Measurements from ENCODE around the gene SMIM45.

Gene SMIM45

DNA sequence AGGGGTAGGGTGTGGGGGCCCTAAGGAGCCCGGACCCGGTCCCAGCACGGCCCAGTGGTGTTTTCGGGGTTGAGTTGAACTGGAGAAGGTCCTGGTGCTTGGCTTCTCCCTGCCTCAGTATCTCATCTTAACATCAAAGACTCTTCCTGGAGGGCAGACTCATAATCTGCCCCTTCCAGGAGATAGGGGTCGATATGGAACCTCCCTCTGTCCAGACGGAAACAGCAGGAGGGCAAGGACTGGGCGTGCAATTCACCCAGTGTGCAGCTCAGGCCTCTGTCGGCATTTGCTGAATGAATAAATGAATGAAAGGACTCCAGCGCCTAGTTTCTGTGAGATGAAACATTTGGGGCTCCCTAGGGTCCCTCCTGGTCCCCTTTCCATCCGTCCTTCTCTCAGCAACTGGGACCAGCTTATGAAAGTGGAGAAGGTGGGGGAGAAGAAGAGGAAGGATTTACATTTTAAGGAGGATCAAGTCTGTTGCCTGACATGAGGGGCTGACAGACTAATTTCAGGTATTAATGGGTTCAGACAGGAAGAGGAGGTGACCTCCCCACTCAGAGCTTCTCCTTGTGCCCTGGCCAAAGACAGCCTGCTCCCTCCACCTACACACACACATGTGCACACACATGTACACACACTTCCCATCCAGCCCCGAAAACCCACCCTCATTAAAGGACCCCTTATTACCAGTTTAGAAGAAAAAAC is 36.0 kb upstream of the SMIM45 start:
- no peak for DNase-seq (ENCODE audit: low read depth)

DNA sequence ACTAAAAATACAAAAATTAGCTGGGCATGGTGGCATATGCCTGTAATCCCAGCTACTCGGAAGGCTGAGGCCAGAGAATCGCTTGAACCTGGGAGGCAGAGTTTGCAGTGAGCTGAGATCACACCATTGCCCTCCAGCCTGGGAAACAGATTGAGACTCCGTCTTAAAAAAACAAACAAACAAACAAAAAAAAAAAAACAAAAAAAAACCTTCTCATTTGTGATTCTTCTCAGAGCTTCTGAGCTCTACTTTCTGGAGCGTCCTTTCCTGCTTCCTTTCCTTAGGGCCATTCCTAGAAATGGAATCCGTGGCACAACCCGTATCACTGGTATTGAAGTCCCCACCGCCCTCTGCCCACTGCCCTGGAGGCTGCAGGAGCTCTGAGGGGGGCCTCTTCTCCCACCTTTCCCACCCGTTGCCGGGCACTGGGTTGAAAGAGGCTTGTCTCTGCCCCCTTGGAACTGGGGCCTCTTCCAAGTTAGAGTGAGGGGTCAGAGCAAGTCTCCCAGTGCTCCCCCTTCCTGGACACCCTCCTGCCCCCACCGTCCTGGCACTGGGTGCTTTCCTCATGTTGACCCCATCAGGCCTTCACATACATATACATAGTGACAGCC is 35.1 kb upstream of the SMIM45 start:
- no peak for DNase-seq (ENCODE audit: low read depth)

DNA sequence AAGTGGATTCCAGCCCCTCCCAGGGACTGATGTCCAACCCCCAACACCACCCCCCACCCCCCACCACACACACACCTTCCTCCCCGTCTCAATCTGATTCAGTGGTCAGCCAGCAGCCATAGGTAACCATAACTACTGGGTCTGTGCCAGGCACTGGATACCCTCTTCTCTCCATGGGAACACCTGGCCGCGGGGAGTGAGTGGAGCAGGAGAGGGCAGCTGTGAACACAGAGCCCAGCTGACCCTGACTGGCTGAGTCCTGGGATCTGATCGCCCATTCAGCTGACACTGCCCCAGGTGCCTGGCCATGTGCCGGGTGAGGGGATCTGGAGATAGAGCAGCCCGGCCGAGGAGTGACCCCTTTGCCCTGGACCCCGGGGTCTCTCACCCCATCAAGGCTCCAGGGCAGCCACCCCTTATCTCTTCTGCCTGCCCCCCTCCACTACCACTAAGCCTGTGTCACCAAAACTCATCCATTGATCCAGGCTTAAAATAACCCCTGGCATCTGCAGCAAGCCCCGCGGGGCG is 34.5 kb upstream of the SMIM45 start:
- no peak for DNase-seq (ENCODE audit: low read depth)

DNA sequence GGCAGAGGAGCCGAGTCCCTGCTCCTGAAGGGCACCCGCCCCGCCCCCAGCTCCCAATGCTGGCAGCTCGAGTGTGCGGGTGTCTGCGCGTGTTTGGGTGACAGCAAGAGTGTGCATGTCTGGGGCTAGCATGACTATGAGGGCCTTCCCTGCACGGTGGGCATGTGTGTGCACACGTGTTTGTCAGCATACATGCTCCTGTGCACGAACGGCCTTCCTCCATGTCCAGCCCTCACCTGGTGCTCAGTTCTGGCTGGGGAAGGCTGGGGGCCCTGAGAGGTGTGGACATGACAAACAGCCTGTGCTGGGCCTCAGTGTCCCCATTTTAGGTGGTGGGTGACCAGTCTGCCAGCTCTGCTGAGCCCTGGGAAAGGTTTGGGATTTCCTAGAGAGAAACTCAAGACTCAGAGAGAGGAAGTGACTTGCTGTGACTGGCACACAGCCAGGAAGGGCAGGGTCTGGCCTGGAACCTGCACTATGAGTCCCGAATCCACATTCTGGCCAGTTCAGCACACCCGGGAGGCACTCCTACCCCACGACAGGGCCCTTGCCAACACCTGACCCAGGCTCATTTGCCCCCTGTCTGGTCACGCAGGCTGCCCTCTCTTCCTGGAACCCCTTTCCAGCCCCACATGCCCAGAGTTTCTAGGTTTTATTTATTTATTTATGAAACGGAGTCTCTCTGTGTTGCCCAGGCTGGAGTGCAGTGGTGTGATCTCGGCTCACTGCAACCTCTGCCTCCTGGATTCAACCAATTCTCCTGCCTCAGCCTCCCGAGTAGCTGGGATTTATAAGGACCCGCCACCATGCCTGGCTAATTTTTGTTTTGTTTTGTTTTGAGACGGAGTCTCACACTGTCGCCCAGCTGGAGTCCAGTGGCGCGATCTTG is 33.8 kb upstream of the SMIM45 start:
- DNase-seq (ENCODE audit: low read depth) = peak; percentile 11

DNA sequence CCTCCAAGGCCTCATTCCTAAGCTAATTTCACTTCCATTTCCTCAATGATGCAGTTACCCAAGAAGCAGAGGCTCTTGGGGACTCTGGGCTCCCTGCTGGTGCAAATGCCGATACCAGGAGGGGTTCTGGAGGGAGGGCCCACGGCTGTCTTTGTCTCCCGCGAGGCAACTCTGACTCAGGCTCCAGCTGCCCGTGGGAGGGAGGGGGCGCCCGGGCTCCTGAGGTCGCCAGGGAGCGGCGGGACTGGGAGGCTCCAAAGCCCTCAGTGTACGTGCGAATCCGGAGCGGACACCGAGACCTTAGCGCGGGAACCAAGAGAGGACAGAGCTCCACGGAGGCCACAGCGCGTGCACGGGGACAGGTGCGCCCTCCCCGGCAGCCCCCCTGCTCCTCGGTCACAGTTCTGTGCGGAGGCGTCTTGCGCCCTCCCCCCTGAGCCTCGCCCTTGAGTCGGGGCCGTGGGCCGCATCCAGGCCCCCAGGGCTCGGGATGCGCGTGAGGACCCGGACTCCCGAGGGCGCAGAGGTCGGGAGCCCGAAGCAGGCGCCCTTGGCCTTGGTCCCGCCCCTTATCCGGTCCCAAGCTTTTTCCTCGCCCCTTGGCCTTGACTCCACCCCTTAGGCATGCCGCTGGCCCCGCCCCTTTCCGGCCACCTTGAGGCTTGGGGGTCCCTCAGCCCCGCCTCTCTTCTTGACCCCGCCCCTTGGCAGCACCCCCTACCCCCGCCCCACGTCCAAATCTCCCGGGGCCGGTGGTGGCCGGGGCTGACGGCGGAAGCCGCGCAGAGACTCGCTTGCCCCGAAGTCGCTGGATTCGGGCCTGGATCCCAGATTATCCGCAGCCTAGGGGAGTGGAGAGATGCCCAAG is 32.4 kb upstream of the SMIM45 start:
- DNase-seq (ENCODE audit: low read depth) = no peak

DNA sequence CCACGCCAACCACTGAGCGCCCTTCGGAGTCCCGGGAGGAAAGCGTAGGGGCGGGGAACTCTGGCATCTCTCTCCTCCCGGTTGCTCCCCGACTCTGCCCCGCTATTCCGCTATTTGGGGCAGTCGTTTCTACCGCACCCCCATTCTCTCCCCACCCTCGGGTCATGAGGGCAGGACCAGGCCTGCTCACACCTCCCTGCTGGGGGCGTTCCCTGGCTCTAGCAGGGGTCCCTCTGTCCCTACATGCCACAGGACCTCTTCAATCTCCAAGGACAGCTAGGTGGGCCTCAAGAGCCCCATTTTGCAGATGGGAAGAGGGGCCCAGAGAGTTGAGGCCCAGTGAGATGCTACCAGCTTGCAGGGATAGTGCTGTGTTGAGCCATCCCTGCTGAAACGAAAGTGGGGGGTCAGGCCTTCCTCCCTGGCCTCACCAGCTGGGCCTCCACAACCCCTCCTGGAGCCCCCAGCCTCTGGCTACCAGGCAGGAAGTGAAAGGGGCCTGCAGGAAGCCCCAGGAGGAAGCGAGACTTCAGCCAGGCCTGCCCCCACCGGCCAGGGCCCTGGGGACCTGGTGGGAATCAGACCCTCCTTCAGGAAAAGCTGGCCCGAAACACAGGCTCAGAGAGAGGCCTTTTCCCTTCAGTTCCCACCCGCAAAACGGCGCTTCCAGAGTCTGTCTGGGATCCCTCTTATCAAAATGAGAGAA is 31.5 kb upstream of the SMIM45 start:
- no peak for DNase-seq (ENCODE audit: low read depth)

DNA sequence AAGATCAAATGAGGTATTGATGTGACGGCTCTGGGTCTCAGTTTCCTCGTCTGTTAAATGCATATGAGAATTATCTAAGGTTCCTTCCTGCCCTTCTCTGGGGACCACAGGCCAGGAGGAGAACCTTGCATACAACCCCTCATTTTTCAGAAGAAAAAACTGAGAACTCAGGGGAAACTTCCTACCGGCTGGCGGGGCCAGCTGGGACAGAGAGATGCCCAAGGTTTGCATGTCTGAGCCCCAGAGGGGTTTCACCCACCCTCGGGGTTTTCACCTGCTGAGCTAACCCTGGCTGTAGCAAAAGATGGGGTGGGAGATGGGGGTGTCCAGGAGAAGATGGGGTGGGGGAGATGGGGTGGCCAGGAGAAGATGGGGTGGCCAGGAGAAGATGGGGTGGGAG is 29.6 kb upstream of the SMIM45 start:
- DNase-seq (ENCODE audit: low read depth) = no peak

DNA sequence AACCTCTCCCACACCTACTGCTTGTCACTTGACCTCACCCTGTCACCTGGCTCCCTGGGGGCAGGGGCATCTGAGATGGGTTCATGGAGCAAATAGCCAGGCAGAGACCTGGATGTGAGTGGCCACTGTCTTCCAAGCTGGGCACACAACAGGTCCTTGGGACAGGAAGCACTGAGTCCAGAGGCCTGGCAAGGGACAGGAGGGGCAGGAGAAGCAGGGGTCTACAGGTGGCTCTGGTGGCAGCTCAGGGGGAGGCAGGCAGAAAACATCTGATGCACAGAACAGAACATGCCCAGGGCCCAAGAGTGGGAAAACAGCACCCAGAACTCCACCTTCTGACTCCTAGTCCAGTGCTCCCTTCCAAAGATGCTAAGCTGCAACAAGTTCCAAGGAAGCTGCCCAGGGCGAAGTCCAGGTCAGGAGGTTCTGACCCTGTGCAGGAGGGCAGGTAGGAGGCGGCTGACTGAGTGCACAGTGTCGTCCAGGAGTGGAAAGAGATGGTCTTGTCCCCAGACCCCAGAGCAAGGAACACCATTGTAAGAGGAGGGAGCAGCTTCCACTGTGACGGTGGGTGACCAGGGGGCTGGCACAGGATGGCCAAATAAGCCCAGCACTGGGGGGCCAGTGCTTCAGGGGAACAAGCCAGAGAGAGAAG is 28.9 kb upstream of the SMIM45 start:
- DNase-seq (ENCODE audit: low read depth) = no peak

DNA sequence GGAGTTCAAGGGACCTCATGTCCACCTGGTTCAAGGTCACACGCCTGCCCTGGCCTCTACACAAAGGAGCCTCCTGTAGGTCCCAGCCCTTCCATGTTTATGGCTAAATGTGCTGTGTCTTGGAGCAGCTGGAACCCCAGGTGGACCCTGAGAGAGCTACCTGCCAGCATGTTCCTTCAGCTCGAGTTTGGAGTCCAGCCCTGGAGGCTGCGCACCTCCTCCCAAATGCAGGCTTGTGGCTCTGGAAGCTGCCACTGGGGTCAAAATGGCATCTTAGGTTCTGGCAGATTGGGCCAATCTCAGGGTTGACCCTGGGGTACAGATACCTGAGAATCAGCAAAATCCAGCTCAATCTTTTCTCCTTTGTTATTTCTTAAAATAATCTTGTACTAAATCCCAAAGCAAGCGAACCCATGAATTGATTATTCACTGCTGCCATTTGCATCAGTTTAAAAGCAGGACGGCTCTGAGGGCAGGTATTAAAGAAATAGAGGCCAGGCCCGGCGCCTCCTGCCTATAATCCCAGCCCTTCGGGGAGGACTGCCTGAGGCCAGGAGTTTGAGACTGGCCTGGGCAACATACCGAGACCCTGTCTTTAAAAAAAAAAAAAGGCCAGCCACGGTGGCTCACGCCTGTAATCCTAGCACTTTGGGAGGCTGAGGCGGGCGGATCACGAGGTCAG is 28.2 kb upstream of the SMIM45 start:
- DNase-seq (ENCODE audit: low read depth) = no peak

DNA sequence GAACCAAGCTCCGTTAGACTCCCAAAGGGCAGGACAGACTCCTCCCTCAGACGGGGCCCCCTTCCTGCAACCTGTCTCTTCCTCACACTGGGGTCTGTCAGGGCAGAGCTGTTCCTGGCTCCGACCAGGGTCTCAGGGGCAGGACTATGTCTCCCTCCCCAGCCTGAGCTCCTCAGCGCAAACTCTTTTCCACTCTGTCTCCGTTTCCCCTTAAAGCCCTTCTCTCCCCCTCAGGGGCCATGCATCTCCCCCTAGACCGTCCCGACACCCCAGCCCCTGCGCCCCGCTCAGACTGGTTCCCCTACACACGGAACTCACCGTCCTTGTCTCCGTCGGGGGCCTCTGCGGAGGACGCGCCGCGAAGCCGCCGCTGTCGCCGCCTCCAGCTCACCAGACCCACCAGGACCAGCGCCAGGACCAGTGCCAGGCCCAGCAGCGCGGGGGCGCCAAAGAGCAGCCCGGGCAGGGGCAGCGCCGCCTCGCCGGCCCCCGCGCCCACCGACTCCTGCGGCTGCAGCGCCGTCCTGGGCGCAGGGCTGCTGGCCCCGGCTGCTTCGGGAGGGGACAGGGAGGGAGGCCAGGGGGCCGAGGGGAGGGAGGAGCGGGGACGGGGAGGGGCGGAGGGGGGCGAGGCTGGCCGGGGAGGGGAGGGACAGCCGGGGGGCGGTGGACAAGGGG is 26.0 kb upstream of the SMIM45 start:
- DNase-seq (ENCODE audit: low read depth) = no peak

DNA sequence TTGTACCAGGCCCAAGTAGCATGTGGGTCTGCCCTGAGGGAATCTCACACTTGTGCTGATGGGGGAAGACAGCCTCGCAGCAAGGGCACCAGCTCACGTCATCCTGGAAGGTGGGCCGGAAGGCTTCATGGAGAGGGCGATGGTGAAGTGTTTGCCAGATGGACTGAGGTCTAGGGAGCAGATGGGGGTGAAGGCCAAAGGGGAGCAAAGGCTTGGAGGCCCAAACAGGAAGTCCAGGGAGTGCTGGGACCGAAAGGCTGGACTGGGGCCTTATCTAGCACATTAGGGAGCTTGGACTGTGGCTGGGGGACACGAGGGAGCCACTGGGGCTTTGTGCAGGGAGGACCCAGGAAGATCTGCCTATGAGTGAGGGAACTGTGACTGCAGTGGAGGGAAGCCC is 24.1 kb upstream of the SMIM45 start:
- DNase-seq (ENCODE audit: low read depth) = no peak

DNA sequence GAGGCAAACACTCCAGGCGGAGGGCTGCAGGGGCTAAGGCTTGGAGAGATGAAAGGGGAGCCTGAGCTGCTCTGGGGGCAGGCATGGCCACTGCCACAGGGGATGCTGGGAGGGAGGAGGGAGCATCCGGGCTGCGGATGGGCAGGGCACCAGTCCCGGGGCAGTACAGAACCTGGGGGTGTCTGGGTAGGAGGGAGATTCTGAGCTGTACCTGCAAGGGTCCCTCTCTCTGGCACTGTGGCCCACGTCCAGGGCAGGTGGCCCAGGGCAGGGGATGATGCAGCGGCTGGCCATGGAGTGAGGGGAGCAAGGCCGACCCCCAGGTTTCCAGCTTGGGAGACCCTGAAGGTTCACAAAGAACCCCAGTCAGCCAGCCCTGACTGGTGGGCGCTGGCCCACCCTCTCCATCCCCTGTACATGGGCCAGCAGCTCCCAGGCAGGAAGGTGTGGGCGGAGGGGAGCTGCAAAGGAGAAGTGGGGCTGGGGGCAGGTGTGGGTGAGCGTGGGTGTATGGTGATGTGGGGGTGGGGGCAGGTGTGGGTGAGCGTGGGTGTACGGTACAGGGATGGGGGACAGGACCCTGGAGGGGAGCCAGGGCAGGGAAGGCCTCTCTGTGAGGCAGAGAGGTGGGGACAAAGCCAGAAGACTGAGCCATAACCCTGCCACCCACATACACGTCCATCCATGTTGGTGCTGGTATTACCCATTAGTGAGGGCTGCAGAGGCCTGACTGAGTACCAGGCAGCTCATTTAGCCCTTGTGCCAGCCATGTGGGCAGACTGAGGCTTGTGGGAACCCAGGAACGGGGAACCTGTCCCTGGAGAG is 23.1 kb upstream of the SMIM45 start:
- no peak for DNase-seq (ENCODE audit: low read depth)

DNA sequence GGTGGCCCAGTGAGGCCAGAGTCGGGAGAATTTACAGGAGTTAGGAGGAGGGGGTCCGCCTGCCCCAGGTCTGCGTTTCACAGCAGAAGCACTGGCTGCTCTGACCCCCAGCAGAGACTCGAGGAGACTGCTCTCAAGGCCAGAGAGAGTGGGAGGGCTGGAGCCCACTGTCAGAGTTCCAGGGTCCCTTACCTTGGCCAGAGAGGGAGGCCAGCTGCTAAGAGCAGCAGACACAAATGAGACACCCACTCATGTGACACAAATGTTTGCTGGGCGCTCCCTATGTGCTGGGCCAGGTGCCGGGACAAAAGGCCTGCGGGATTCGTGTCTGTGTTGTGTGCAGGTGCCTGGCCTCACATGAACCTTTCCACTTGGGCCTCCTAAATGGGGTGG is 22.5 kb upstream of the SMIM45 start:
- DNase-seq (ENCODE audit: low read depth) = no peak

DNA sequence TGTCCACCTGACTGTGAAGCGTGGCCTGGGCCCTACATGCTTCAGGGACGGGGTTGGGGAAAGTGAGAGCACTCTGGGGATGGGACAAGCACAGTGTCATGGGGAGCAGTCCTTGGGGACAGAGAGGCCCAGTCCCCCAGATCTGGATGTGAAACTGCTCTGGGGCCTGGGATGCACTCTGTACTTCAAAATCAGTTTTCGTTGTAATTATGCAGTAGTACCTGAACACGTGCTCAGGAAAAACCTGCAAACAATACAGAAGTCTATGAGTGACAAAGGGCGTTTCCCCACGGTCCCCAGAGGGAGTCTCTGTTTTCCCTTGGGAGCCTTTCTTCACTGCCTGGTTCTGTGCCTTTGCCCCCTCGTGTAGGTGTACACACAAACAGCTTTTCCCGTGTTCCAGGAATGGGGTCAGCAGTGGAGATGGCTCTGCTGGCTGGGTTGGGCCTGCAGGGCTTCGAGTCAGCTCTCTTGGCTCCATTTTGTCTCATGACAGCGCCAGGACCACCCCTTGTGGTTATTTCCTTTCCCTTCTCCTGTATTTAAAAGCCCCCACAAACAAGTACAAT is 20.2 kb upstream of the SMIM45 start:
- DNase-seq (ENCODE audit: low read depth) = no peak

DNA sequence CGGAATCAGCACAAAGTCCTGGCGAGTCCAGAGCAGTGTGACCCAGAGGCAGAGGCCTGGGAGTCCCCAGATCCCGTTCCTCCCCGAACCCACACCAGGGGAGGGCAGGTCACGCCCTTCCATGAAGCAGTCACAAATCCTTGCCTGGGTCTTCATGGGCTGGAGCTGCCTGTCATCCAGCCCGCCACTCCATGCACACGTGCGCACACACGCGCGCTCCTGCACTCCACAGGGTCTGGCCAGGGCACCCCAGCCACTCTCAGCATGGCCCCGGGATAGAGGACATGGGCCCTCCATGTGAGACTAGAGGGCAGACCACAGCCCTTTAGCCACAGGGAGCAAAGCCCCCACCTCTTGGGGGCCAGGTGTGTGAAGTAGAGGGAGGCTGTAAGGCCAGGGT is 19.6 kb upstream of the SMIM45 start:
- DNase-seq (ENCODE audit: low read depth) = no peak

DNA sequence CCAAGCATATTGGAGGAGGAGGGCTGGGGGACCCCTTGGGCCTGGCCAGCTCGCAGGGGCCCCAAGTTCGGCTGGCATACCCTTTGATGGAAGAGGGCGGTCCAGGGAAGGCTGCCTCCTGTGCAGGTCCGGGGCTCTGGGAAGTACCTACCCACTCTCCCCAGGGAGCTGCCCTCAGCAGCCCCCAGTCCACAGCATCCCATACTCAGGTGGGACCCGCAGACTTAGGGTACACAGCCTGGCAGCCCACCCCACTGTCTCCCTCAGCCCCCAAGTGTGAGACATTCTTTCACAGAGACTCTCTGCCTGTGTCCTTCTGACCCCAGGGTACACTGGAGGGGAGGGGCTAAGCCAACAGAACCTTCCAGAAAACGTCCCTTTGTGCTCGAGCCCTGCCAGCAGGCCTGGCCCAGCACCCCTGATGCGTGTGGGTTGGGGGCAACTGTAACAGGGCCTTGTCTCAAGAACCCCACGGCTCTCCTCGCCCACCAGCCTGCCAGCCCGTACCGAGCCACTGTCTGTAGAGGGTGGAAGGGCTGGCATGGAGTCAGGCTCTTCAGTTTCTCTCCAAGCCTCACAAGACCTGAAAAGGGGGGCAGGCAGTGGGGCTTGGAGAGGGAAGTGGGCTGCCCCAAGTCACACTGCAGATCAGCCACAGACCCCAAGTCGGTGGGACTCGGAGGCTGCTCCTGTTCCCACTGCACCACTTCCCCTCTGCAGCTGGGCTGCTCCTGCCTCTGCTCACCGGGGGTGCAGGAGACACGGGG is 18.4 kb upstream of the SMIM45 start:
- DNase-seq (ENCODE audit: low read depth) = no peak

DNA sequence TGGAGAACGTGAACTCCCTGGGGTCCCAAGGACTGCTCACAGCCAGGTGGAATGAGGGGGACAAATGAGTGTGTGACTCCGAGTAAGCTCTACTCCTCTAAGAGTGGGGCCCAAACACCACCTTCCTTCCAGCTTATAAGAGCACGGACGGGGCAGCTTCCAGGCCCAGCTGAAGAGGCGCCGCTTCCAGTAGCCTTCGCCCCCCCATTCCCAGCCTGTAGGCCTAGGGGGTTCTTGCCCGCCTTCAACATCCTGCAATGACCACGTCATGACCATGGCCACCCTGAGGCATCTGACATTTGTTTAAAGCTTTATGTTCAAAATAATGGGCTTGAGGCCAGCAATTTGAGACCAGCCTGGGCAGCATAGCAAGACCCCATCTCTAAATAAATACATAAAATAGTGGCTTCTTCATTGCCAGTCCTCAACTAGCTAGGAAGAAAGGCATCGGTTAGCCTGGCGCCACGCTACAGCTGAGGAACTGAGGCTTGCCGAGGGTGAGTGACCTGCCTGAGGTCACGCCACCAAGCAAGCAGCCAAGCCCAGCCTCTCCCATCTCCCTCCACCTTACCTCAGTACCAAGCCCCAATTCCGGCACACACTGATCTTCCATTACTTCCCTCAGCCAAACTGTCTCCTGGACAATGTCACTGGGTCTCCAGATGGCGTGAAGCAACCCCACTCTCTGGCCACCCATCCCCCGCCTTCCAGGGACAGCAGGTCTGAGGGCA is 17.5 kb upstream of the SMIM45 start:
- DNase-seq (ENCODE audit: low read depth) = no peak
